ENCODE data around the gene ENOX2.

DNA sequence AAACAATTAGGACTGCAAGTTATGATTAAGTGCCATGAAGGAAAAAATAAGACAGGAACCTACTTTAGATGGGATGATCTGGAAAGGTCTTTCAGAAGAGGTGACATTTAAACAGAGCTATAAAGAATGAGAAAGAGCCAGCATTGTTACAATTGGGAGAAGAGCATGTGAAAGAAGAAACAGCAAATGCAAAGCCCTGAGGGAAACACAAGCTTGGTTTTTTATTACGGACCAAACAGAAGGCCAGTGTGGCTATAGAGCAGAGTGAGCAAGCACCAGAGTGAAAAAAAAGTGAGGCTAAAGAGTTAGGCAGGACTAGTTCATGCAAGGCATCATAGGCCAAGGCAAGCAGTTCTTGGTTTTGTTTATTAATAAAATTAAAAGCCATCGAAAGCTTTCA is 325.6 kb downstream of the ENOX2 start:
- no peak for TF ChIP-seq EZH2 (IDR thresholded peaks at IDR 0.05; ENCODE audit: low read length)
- TF ChIP-seq, protein P1, sequence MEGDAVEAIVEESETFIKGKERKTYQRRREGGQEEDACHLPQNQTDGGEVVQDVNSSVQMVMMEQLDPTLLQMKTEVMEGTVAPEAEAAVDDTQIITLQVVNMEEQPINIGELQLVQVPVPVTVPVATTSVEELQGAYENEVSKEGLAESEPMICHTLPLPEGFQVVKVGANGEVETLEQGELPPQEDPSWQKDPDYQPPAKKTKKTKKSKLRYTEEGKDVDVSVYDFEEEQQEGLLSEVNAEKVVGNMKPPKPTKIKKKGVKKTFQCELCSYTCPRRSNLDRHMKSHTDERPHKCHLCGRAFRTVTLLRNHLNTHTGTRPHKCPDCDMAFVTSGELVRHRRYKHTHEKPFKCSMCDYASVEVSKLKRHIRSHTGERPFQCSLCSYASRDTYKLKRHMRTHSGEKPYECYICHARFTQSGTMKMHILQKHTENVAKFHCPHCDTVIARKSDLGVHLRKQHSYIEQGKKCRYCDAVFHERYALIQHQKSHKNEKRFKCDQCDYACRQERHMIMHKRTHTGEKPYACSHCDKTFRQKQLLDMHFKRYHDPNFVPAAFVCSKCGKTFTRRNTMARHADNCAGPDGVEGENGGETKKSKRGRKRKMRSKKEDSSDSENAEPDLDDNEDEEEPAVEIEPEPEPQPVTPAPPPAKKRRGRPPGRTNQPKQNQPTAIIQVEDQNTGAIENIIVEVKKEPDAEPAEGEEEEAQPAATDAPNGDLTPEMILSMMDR (optimal IDR thresholded peaks at IDR 0.05 in 1 of 3, IDR thresholded peaks at IDR 0.05 in 1 of 3, conservative IDR thresholded peaks at IDR 0.05 in 1 of 3; ENCODE audit: extremely low read depth in 1 of 3, insufficient read depth in 2 of 3, low read length in 3 of 3) = no peak
